Keratinocyte (primary cell): Measurements from ENCODE around the gene TFRC.

ENCODE experiments used
- EZH2 ChIP-seq: IDR thresholded peaks from one replicate; pipeline ENCODE4 v1.6.1; 2012; ENCODE audit warnings: inconsistent platforms, mild to moderate bottlenecking, low read length, moderate library complexity
- TF ChIP-seq, protein P1 (sequence below), 3 experiments: IDR thresholded peaks in 1 of 3; conservative IDR thresholded peaks in 1 of 3; optimal IDR thresholded peaks in 1 of 3; 2 replicates in 2 of 3; 3 replicates in 1 of 3; pipeline versions ENCODE3 to v1.5.1; 2011; ENCODE audit warnings: low read length in 3 of 3, mild to moderate bottlenecking in 3 of 3, moderate library complexity in 2 of 3, control low read depth in 1 of 3, inconsistent platforms in 1 of 3; ENCODE audit not compliant: insufficient read depth in 2 of 3; ENCODE audit errors: extremely low read depth in 1 of 3

DNA sequence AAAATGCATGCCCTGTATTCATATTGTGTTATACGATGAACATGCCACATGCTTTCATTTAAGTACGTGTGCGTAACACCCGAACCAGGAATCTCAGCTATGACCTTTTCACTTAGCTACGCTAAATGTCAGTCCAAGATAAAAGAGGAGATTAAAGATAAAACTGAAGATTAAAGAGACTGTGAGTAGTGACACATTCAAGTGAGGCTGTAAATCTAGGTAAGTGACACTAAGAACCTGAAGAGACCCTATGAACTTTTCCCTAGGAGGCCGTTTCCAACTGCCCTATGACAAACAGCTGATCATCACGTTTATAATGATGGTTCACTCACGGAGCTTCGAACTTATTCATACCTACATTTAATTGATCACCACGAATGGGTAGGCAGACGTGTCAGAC is 32.2 kb downstream of the TFRC start:
- TF ChIP-seq, protein P1, sequence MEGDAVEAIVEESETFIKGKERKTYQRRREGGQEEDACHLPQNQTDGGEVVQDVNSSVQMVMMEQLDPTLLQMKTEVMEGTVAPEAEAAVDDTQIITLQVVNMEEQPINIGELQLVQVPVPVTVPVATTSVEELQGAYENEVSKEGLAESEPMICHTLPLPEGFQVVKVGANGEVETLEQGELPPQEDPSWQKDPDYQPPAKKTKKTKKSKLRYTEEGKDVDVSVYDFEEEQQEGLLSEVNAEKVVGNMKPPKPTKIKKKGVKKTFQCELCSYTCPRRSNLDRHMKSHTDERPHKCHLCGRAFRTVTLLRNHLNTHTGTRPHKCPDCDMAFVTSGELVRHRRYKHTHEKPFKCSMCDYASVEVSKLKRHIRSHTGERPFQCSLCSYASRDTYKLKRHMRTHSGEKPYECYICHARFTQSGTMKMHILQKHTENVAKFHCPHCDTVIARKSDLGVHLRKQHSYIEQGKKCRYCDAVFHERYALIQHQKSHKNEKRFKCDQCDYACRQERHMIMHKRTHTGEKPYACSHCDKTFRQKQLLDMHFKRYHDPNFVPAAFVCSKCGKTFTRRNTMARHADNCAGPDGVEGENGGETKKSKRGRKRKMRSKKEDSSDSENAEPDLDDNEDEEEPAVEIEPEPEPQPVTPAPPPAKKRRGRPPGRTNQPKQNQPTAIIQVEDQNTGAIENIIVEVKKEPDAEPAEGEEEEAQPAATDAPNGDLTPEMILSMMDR (optimal IDR thresholded peaks at IDR 0.05 in 1 of 3, IDR thresholded peaks at IDR 0.05 in 1 of 3, conservative IDR thresholded peaks at IDR 0.05 in 1 of 3; ENCODE audit: extremely low read depth in 1 of 3, insufficient read depth in 2 of 3, low read length in 3 of 3): no peak
- TF ChIP-seq EZH2: no peak
